ENCODE results near the gene TSPEAR.

DNA sequence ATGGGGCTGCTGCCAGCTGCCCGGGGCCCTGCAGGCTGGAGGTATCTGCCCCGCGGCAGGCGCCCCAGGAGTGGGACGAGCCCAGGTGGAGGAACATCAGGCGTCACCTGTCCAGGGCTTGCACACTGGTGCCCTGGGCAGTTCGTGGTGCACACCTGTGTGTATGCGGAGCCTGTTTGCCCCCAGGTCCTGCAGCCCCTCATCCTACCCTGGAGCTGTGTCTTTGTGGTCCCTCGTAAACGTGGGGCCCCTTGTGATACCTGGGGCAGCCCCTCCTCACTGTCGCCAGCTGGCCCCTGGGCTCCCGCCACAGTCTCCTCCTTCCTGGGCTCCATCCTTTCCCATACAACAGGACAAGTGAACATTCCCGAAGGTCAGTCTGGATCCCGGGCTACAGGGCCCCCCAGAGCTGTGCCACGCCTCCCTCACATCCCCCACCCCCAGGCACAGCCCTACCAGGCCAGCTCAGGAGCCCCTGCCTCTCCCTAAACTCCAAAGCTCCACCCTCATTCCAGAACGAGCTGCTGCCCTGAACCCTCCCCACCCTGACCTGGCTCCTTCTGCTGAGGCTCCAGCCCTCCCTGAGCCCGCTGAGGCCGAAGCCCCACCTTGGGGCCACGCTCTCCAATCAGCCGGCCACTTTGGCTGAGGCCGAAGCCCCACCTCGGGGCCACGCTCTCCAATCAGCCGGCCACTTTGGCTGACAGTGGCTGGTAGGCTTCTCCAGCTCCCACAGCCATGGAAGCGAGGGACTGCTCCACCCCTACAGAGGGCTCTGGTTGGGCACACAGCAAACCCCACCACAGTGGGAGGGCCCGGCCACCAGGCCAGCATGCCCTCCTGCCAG, 47.6 kb upstream of the TSPEAR start:
- TF ChIP-seq POLR2AphosphoS5 (IDR thresholded peaks at IDR 0.05; ENCODE audit: low read depth, low read length): no peak
- TF ChIP-seq, protein P1, sequence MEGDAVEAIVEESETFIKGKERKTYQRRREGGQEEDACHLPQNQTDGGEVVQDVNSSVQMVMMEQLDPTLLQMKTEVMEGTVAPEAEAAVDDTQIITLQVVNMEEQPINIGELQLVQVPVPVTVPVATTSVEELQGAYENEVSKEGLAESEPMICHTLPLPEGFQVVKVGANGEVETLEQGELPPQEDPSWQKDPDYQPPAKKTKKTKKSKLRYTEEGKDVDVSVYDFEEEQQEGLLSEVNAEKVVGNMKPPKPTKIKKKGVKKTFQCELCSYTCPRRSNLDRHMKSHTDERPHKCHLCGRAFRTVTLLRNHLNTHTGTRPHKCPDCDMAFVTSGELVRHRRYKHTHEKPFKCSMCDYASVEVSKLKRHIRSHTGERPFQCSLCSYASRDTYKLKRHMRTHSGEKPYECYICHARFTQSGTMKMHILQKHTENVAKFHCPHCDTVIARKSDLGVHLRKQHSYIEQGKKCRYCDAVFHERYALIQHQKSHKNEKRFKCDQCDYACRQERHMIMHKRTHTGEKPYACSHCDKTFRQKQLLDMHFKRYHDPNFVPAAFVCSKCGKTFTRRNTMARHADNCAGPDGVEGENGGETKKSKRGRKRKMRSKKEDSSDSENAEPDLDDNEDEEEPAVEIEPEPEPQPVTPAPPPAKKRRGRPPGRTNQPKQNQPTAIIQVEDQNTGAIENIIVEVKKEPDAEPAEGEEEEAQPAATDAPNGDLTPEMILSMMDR (IDR thresholded peaks at IDR 0.05): no peak
- TF ChIP-seq, protein P2, sequence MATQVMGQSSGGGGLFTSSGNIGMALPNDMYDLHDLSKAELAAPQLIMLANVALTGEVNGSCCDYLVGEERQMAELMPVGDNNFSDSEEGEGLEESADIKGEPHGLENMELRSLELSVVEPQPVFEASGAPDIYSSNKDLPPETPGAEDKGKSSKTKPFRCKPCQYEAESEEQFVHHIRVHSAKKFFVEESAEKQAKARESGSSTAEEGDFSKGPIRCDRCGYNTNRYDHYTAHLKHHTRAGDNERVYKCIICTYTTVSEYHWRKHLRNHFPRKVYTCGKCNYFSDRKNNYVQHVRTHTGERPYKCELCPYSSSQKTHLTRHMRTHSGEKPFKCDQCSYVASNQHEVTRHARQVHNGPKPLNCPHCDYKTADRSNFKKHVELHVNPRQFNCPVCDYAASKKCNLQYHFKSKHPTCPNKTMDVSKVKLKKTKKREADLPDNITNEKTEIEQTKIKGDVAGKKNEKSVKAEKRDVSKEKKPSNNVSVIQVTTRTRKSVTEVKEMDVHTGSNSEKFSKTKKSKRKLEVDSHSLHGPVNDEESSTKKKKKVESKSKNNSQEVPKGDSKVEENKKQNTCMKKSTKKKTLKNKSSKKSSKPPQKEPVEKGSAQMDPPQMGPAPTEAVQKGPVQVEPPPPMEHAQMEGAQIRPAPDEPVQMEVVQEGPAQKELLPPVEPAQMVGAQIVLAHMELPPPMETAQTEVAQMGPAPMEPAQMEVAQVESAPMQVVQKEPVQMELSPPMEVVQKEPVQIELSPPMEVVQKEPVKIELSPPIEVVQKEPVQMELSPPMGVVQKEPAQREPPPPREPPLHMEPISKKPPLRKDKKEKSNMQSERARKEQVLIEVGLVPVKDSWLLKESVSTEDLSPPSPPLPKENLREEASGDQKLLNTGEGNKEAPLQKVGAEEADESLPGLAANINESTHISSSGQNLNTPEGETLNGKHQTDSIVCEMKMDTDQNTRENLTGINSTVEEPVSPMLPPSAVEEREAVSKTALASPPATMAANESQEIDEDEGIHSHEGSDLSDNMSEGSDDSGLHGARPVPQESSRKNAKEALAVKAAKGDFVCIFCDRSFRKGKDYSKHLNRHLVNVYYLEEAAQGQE (IDR thresholded peaks at IDR 0.05; ENCODE audit: insufficient read depth in 1 of 2, low read depth in 2 of 2, low read length in 1 of 2): no peak
- no peak for TF ChIP-seq SIN3A (IDR thresholded peaks at IDR 0.05; ENCODE audit: borderline replicate concordance, insufficient read depth, low read depth, low read length)
- TF ChIP-seq TCF7L2 (IDR thresholded peaks at IDR 0.05; ENCODE audit: low read depth, low read length): no peak
